ENCODE results near the gene GYG2.

DNA sequence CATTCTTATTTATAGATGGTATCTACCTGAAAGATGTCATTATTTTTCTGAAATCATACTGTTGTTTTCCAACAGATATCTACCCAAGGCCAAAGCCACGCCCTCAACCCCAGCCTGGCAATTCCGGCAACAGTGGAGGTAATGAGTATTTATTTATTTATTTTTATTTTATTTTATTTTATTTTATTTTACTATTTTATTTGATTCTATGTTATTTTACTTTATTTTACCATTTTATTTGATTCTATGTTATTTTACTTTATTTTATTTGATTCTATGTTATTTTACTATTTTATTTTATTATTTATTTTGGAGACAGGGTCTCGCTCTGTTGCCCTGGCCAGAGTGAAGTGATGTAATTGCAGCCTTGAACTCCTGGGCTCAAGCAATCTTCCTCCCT, 39.2 kb upstream of the GYG2 start:
- TF ChIP-seq, protein P1, sequence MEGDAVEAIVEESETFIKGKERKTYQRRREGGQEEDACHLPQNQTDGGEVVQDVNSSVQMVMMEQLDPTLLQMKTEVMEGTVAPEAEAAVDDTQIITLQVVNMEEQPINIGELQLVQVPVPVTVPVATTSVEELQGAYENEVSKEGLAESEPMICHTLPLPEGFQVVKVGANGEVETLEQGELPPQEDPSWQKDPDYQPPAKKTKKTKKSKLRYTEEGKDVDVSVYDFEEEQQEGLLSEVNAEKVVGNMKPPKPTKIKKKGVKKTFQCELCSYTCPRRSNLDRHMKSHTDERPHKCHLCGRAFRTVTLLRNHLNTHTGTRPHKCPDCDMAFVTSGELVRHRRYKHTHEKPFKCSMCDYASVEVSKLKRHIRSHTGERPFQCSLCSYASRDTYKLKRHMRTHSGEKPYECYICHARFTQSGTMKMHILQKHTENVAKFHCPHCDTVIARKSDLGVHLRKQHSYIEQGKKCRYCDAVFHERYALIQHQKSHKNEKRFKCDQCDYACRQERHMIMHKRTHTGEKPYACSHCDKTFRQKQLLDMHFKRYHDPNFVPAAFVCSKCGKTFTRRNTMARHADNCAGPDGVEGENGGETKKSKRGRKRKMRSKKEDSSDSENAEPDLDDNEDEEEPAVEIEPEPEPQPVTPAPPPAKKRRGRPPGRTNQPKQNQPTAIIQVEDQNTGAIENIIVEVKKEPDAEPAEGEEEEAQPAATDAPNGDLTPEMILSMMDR (IDR thresholded peaks at IDR 0.05) = no peak
- TF ChIP-seq POLR2A (IDR thresholded peaks at IDR 0.05) = no peak

All from thyroid gland (tissue), 4 donors.